GM18951 (cell line): Measurements from ENCODE around the gene TRIM66.

Source experiments
- POLR2A ChIP-seq: IDR thresholded peaks from 4 replicates; pipeline ENCODE4 v1.6.1; 2011; ENCODE audit warnings: mild to moderate bottlenecking; ENCODE audit not compliant: insufficient read length, insufficient read depth; ENCODE audit errors: extremely low read depth
- in situ Hi-C: fragments of 300-500 bp; cut with MboI; formaldehyde crosslinking; loops from one replicate; pipeline ENCODE4 v1.12.0; 2022; ENCODE audit warnings: low sequenced_read_pairs, mixed read lengths, inconsistent platforms; ENCODE audit not compliant: unreplicated experiment

TRIM66 gene

GRCh38 chr11:8593935-8594909, 88.2 kb downstream of the TRIM66 start, which contains the start of gene STK33:
Gene STK33, minus strand, starts transcription at chr11:8594228. Its CDS starts 119,323 bp downstream, at chr11:8474905.
- in situ Hi-C loops = no loop called here
- TF ChIP-seq POLR2A = peak; percentile 57

GRCh38 chr11:8593455-8593854, 89.0 kb downstream of the TRIM66 start:
- TF ChIP-seq POLR2A = no peak
- in situ Hi-C loops = no loop called here

- in situ Hi-C loops = no loop called here
- TF ChIP-seq POLR2A = no peak
These were observed 94.5 kb downstream of the TRIM66 start for GRCh38 chr11:8587915-8588314.

GRCh38 chr11:8586805-8587204, 95.7 kb downstream of the TRIM66 start:
- in situ Hi-C loops = no loop called here
- TF ChIP-seq POLR2A = no peak

GRCh38 chr11:8586184-8586583, 96.3 kb downstream of the TRIM66 start:
- TF ChIP-seq POLR2A = no peak
- in situ Hi-C loops = no loop called here

- TF ChIP-seq POLR2A = no peak
- in situ Hi-C loops = no loop called here
These were observed 98.0 kb downstream of the TRIM66 start for GRCh38 chr11:8584511-8584910.

GRCh38 chr11:8584082-8584481, 98.4 kb downstream of the TRIM66 start:
- TF ChIP-seq POLR2A = no peak
- in situ Hi-C loops = no loop called here

GRCh38 chr11:8581300-8581699, 101.2 kb downstream of the TRIM66 start:
- TF ChIP-seq POLR2A = no peak
- in situ Hi-C loops = no loop called here

GRCh38 chr11:8577791-8578581, 104.5 kb downstream of the TRIM66 start:
- TF ChIP-seq POLR2A = no peak
- in situ Hi-C loops = no loop called here

- no peak for TF ChIP-seq POLR2A
- in situ Hi-C loops = loop anchor here (25.0 kb wide), 1 partner anchor 337 kb away; no protein-coding TSS in a partner anchor
These were observed 107.7 kb downstream of the TRIM66 start for GRCh38 chr11:8574798-8575197.

GRCh38 chr11:8573777-8574176, 108.7 kb downstream of the TRIM66 start:
- in situ Hi-C loops = loop anchor here (25.0 kb wide), 1 partner anchor 336 kb away; no protein-coding TSS in a partner anchor
- no peak for TF ChIP-seq POLR2A

GRCh38 chr11:8567602-8568198, 114.8 kb downstream of the TRIM66 start:
- TF ChIP-seq POLR2A = no peak
- in situ Hi-C loops = loop anchor here (10.0 to 25.0 kb wide), 2 partner anchors 223 to 330 kb away; no protein-coding TSS in a partner anchor
